ENCODE data around the gene MKLN1.

DNA sequence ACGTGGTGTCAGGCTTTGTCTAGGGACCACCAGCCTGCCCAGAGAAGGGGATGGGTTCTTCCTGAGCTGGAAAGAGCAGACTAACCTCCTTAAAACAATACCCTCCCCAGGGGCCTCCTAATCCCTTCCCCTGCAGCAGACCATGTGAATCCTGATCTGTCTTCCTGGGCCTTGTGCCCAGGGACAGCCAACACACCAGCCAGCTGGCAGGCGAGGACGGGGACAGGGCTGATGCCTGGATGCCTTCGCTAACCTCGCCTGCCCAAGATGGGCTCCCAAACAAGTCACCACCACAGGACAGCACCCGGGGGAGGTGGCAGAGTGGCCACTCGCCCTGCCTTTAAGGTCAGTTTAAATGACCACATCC lies 211.1 kb downstream of the MKLN1 start:
- no peak for TF ChIP-seq CTCF (IDR thresholded peaks at IDR 0.05)
- no peak for TF ChIP-seq EZH2 (IDR thresholded peaks at IDR 0.05; ENCODE audit: borderline replicate concordance, insufficient read depth, low read depth, low read length, poor library complexity, severe bottlenecking)

Data from B cell (primary cell).